ENCODE results near the gene YY1AP1. TPM values are rescaled to one million over a fixed set of nuclear protein-coding genes. Genes with fewer than 3 reads are reported as not detected.
"Not testable (repeated sequence)": the region's sequence is repeated elsewhere in the genome, so short reads cannot be mapped to it uniquely, and the experiment has no call there.

Gene YY1AP1
- total RNA-seq, 1 donor from 2014 or later, result 116 TPM

DNA sequence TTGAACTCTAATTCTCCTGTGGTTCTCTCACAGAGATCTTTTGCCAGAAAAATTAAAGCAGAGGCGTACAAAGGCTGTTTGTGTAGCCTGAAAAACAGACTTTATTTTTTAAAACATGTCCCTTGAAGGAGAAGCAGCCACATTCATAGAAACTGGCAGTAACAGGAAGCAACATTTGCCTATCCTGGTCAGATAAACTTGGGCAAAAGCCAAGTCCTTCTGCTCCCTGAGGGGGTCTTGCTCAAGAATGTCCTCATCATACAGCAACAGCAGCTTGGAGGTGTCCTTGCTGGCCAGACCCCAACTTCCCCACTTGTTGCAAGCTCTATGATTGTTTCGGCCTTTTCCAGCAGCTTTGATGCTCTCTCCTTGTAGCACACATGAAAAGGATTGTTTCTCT is 42.3 kb downstream of the YY1AP1 start:
- no peak for DNase-seq (ENCODE audit: extremely low spot score in 2 of 2)
- intact Hi-C loops (cut with DNase I), result no loop called here
- no peak overlapping the region for H3K27ac ChIP-seq
- TF ChIP-seq, protein P1, sequence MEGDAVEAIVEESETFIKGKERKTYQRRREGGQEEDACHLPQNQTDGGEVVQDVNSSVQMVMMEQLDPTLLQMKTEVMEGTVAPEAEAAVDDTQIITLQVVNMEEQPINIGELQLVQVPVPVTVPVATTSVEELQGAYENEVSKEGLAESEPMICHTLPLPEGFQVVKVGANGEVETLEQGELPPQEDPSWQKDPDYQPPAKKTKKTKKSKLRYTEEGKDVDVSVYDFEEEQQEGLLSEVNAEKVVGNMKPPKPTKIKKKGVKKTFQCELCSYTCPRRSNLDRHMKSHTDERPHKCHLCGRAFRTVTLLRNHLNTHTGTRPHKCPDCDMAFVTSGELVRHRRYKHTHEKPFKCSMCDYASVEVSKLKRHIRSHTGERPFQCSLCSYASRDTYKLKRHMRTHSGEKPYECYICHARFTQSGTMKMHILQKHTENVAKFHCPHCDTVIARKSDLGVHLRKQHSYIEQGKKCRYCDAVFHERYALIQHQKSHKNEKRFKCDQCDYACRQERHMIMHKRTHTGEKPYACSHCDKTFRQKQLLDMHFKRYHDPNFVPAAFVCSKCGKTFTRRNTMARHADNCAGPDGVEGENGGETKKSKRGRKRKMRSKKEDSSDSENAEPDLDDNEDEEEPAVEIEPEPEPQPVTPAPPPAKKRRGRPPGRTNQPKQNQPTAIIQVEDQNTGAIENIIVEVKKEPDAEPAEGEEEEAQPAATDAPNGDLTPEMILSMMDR (IDR thresholded peaks at IDR 0.05), result no peak
- TF ChIP-seq POLR2AphosphoS5 (IDR thresholded peaks at IDR 0.05; ENCODE audit: insufficient read depth in 1 of 2, low read depth in 1 of 2) (no peak), POLR2A (IDR thresholded peaks at IDR 0.05) (no peak)
- peaks cover 8% of the 10 kb centered on the region for H3K9me3 ChIP-seq
- H3K36me3 ChIP-seq, result no peaks in the 10 kb centered on the region
- H3K27me3 ChIP-seq, result no peaks in the 10 kb centered on the region
- peaks cover 45% of the 10 kb centered on the region for H3K4me1 ChIP-seq
- H3K4me3 ChIP-seq, result no peak overlapping the region

DNA sequence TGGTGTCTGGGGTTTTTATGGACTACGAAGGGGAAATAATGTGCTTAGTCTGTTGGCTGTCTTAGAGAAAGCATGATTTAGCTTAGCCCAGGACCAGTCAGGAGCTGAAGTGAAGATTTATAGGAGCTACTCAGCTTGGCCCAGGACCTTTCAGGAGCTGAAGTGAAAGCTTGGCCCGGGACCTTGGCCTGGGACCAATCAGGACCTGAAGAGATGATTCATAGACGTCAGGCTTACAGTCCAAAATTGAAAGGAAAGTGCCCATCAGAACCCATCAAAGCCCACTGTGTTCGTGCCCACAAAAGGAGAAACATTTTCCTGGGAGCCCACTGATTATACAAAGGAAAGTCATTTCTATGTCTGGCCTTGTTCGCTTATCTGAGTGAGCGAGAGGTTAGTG is 42.9 kb downstream of the YY1AP1 start:
- DNase-seq (ENCODE audit: extremely low spot score in 2 of 2), result no peak
- Histone ChIP-seq H3K9me3 (peaks cover 8% of the 10 kb centered on the region), H3K4me3 (no peak overlapping the region), H3K27me3 (no peaks in the 10 kb centered on the region), H3K36me3 (no peaks in the 10 kb centered on the region), H3K27ac (no peak overlapping the region), H3K4me1 (peaks cover 41% of the 10 kb centered on the region)
- TF ChIP-seq POLR2AphosphoS5 (IDR thresholded peaks at IDR 0.05; ENCODE audit: insufficient read depth in 1 of 2, low read depth in 1 of 2) (no peak), POLR2A (IDR thresholded peaks at IDR 0.05) (no peak)
- TF ChIP-seq, protein P1 (IDR thresholded peaks at IDR 0.05), result no peak
- intact Hi-C loops (cut with DNase I), result no loop called here

DNA sequence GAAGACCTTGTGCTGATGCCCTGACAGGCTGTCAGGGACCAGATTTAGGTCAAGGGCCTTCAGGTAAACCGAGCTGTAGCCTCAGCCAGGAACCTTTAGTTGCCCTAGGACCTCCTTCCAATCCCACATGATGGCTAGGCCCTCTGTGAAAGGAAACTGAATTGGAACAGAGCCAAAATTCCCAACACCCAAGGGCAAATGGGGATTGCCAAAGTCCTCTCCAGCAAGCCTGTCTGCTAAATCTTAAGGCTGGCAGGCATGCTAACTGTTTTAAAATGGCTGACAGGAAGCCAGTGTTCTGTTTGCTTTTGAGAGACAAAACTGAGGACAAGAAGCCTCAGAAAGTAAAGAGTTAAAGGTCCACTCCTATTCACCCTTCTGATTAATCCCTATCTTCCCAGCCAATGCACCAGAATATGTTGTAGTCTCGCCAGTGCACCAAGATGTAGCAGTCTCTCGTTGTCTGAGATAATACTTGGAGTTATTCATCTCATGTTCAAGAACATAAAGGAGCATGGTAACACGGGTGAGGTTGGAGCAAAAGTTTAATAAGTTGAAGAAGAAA is 43.5 kb downstream of the YY1AP1 start:
- H3K27me3 ChIP-seq, result no peaks in the 10 kb centered on the region
- TF ChIP-seq, protein P1 (IDR thresholded peaks at IDR 0.05), result no peak
- TF ChIP-seq POLR2A (IDR thresholded peaks at IDR 0.05), result no peak
- no peak for TF ChIP-seq POLR2AphosphoS5 (IDR thresholded peaks at IDR 0.05; ENCODE audit: insufficient read depth in 1 of 2, low read depth in 1 of 2)
- intact Hi-C loops (cut with DNase I), result no loop called here
- no peak for DNase-seq (ENCODE audit: extremely low spot score in 2 of 2)
- no peak overlapping the region for H3K4me3 ChIP-seq
- no peak overlapping the region for H3K27ac ChIP-seq
- peaks cover 8% of the 10 kb centered on the region for H3K9me3 ChIP-seq
- no peaks in the 10 kb centered on the region for H3K36me3 ChIP-seq
- peaks cover 39% of the 10 kb centered on the region for H3K4me1 ChIP-seq

DNA sequence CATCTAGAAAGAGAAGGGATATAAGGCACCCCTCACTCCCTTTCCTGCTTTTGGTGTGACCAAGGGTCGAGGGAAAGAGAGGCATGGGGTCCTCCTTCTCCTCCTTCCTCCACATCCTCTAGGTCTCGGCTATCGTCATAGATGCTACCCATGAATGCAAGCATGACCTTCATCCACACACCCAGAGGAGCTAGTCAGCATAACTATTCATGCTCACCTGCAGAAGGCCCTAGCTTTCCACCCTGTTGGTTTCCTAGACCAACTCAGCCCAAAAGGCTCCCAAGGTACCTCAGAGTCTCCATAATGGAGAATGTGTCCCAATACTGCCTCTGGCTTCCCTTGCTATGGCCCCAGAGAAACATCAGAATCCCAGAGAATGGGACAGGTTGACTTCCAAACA is 45.3 kb downstream of the YY1AP1 start:
- Histone ChIP-seq H3K4me3 (no peak overlapping the region), H3K27ac (no peak overlapping the region), H3K9me3 (peaks cover 8% of the 10 kb centered on the region), H3K4me1 (peaks cover 31% of the 10 kb centered on the region), H3K36me3 (no peaks in the 10 kb centered on the region), H3K27me3 (no peaks in the 10 kb centered on the region)
- intact Hi-C loops (cut with DNase I), result no loop called here
- TF ChIP-seq POLR2AphosphoS5 (IDR thresholded peaks at IDR 0.05; ENCODE audit: insufficient read depth in 1 of 2, low read depth in 1 of 2), result no peak
- no peak for TF ChIP-seq POLR2A (IDR thresholded peaks at IDR 0.05)
- TF ChIP-seq, protein P1 (IDR thresholded peaks at IDR 0.05), result no peak
- no peak for DNase-seq (ENCODE audit: extremely low spot score in 2 of 2)

DNA sequence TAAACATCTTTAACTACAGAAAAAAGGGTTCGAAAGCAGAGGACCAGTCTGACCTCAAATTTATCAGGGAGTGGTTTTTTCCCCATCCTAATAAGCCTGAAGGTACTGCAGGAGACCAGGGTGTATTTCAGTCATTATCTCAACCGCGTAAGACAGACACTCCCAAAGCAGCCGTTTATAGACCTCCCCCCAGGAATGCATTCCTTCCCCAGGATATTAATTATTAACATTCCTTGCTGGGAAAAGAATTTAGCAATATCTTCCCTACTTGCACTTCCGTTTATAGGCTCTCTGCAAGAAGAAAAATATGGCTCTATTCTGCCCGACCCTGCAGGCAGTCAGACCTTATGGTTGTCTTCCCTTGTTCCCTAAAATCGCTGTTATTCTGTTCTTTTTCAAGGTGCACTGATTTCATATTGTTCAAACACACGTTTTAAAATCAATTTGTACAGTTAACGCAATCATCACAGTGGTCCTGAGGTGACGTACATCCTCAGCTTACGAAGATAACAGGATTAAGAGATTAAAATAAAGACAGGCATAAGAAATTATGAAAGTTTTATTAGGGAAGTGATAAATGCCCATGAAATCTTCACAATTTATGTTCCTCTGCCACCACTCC is 45.9 kb downstream of the YY1AP1 start:
- H3K36me3 ChIP-seq; H3K27ac ChIP-seq; H3K4me3 ChIP-seq; DNase-seq (ENCODE audit: extremely low spot score in 2 of 2); H3K27me3 ChIP-seq; H3K9me3 ChIP-seq; intact Hi-C loops (cut with DNase I): not testable (repeated sequence)
- peaks cover 26% of the 10 kb centered on the region for H3K4me1 ChIP-seq

All from vagina (tissue), 2 donors.